GM19238 (cell line): ENCODE measurements around the gene ZNF678.
"Not testable (repeated sequence)": the region's sequence is repeated elsewhere in the genome, so short reads cannot be mapped to it uniquely, and the experiment has no call there.

Experiments used
- DNase-seq: peaks from one replicate; pipeline ENCODE4 v3.0.0; 2011; ENCODE audit warnings: low spot score; ENCODE audit not compliant: insufficient read length

Gene ZNF678

DNA sequence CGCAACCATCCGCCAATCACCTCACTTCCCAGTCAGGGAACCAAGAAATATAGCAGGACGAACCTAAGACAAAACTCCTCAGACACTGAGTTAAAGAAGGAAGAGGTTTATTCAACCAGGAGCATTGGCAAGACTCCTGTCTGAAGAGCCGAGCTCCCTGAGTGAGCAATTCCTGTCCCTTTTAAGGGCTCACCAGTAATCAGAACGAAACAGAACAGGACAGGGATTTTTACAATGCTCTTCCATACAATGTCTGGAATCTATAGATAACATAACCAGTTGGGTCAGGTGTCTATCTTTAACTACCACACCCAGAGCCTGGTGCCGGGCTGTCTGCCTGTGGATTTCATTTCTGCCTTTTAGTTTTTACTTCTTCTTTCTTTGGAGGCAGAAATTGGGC, 32.9 kb downstream of the ZNF678 start:
- not testable (repeated sequence) for DNase-seq

- no peak for DNase-seq
These were observed 40.0 kb downstream of the ZNF678 start for GRCh38 chr1:227603327-227603726.

GRCh38 chr1:227604446-227604845, 41.1 kb downstream of the ZNF678 start:
- DNase-seq, result no peak

GRCh38 chr1:227606271-227606670, 42.9 kb downstream of the ZNF678 start:
- not testable (repeated sequence) for DNase-seq

- DNase-seq, result no peak
These were observed 44.1 kb downstream of the ZNF678 start for GRCh38 chr1:227607336-227607898.

DNA sequence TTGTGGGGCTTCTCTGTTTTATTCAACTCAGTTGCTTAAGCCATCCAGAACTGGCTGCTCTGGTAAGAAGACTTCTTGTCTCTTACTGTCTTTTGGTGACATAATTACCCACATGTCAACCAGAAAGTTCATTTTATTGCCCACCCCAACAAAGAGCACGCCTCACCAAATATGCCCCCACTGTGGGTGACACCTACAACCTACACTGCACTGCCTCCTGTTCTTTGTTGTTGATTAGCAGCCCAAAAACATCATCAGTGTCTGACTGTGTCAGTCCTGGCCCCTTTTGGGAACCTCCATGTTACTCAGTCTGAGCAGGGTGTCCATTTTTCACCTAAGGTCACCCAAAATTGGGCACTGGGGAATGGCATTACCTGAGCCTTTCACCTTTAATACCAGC, 49.3 kb downstream of the ZNF678 start:
- DNase-seq, result no peak

- no peak for DNase-seq
These were observed 50.2 kb downstream of the ZNF678 start for GRCh38 chr1:227613526-227613925.

GRCh38 chr1:227621211-227621610, 57.9 kb downstream of the ZNF678 start:
- DNase-seq, result no peak

- no peak for DNase-seq
These were observed 59.6 kb downstream of the ZNF678 start for GRCh38 chr1:227622739-227623475.

DNA sequence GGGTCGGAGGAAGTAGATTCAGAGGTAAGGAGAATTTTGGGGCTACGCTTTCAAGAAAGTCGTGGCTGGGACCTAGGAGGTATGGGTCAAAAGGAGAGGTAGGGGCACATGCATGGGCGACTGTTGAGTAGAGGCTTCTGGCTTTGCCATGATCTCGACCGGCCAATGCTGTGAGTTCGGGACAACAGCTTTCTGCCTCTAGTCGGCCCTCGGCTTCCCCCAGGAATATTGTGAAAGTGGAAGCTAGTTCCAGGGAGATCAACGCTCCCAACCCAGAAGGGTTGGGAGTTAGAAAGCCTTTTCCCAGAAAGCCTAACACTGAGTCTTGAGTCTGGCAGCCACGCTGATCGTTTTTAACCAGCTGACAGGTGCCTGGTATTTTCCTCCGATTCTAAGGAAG, 69.0 kb downstream of the ZNF678 start:
- DNase-seq, result no peak

- no peak for DNase-seq
These were observed 72.2 kb downstream of the ZNF678 start for GRCh38 chr1:227635596-227635995.

DNA sequence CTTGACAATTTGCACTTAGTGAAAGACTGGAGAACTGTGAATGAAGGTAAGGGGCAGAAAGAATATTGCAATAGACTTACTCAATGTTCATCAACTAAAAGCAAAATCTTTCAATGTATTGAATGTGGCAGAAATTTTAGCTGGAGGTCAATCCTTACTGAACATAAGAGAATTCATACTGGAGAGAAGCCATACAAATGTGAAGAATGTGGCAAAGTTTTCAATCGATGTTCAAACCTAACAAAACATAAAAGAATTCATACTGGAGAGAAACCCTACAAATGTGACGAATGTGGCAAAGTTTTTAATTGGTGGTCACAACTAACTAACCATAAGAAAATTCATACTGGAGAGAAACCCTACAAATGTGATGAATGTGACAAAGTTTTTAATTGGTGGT, 91.1 kb downstream of the ZNF678 start:
- no peak for DNase-seq

DNA sequence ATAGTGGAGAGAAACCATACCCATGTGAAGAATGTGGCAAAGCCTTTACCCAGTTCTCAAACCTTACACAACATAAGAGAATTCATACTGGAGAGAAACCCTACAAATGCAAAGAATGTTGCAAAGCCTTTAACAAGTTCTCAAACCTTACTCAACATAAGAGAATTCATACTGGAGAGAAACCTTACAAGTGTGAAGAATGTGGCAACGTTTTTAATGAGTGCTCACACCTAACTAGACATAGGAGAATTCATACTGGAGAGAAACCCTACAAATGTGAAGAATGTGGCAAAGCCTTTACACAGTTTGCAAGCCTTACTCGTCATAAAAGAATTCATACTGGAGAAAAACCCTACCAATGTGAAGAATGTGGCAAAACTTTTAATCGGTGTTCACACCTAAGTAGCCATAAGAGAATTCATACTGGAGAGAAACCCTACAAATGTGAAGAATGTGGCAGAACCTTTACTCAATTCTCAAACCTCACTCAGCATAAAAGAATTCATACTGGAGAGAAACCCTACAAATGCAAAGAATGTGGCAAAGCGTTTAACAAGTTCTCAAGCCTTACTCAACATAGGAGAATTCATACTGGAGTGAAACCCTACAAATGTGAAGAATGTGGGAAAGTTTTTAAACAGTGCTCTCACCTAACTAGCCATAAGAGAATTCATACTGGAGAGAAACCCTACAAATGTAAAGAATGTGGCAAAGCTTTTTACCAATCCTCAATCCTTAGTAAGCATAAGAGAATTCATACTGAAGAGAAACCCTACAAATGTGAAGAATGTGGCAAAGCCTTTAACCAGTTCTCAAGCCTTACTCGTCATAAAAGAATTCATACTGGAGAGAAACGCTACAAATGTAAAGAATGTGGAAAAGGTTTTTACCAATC, 91.7 kb downstream of the ZNF678 start:
- DNase-seq, result no peak

DNA sequence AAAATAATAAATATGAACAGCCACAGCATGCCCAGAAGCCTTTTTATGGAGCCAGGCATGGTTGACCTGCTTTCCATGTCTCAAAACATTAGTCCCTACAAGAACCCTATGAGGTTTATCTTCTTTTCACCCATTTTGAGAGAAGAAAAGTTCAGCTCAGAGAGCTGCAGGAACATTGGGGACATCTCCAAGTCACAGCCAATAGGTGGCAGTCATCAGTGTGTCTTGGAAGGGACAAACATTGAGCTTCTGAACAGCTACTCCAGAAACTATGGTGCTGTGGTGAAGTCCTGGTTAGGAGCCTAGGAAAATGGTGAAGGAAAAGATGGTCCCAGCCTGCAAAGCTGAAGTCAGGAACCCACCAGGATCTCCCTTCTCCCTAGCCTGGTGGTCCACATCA, 98.1 kb downstream of the ZNF678 start:
- DNase-seq, result no peak

GRCh38 chr1:227662933-227663332, 99.6 kb downstream of the ZNF678 start:
- DNase-seq, result no peak

GRCh38 chr1:227666286-227666685, 102.9 kb downstream of the ZNF678 start:
- DNase-seq, result no peak

DNA sequence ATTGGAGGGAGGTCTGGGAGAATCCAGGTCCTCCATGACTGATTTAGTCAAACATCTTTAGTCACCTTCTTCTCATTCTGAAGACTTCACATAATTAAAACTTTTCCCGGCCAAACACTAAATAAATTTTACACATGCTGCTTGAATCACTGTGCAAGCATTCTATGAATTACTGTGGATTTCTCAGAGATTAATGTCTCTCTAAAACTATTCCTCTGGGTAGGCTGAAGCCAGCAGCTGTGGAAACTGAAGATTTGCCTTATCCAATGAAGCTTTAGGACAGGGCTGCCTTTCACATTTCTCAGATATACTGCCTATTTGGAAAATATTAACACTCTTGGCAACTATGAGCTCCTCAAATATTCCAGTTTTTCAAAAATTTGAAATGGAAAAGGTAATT, 110.1 kb downstream of the ZNF678 start:
- no peak for DNase-seq

DNA sequence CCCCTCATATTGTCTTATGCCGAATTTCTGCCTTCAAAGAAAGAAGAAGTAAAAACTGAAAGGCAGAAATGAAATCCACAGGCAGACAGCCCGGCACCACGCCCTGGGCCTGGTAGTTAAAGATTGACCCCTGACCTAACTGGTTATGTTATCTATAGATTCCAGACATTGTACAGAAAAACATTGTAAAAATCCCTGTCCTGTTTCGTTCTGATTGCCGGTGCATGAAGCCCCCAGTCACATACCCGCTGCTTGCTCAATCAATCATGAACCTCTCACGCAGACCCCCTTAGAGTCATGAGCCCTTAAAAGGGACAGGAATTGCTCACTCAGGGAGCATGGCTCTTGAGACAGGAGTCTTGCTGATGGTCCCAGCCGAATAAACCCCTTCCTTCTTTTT, 122.5 kb downstream of the ZNF678 start:
- DNase-seq, result no peak

DNA sequence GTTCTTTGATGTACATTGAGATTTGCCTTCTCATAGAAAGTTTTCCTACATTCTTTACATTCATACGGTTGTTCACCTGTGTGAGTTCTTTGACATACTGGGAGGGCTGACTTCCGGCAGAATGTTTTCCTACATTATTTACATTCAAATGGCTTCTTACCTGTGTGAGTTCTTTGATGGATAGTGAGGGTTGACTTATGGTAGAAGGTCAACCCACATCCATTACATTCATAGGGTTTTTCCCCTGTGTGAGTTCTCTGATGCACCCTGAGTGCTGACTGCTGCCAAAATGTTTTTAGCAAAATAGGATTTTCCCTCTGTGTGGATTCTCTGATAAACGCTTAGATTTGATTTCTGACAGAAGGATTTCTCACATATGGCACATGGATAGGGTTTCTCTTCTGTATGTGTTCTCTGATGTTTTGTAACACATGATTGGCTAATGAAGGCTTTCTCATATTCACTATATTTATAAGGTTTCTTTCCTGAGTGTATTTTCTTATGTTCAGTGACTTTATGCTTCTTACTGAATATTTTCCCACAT, 134.0 kb downstream of the ZNF678 start:
- no peak for DNase-seq

DNA sequence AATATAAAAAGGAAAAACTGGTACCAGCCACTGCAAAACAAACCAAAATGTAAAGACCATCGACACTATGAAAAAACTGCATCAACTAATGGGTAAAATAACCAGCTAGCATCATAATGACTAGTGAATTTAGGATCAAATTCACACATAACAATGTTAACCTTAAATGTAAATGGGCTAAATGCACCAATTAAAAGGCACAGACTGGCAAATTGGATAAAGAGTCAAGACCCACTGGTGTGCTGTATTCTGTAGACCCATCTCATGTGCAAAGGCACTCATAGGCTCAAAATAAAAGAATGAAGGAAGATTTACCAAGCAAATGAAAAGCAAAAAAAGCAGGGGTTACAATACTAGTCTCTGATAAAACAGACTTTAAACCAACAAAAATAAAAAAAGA, 138.3 kb downstream of the ZNF678 start:
- not testable (repeated sequence) for DNase-seq

GRCh38 chr1:227707846-227708245, 144.5 kb downstream of the ZNF678 start:
- no peak for DNase-seq

DNA sequence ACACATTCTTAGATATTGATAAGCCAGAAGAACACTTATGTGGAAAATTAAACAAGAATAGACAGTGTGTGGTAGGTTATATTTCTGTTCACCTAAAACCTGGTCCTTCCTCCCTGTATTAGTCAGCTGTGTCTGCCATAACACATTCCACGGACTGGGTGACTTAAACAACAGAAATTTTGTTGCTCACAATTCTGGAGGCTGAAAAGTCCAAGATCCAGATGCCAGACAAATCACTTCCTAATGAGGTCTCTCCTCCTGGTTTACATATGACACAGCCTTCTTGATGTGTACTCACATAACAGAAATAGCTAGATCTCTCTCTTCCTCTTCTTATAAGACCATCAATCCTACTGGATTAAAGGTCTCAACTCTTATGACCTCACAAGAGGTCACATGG, 146.1 kb downstream of the ZNF678 start:
- no peak for DNase-seq
